ENCODE data around the gene HIPK2. TPM values are rescaled to one million over a fixed set of nuclear protein-coding genes. Genes with fewer than 3 reads are reported as not detected.
A peak's percentile ranks its signal among the peaks of the same experiment; 100 is the strongest.

The HIPK2 gene
- total RNA-seq, 2 donors from 2014 or later: 54.4 to 72.7 TPM

GRCh38 chr7:139645572-139646523 is 131.9 kb downstream of the HIPK2 start:
- no peak overlapping the region for H3K4me3 ChIP-seq
- no peaks in the 10 kb centered on the region for H3K9me3 ChIP-seq
- peak; percentile 85 for DNase-seq (ENCODE audit: low spot score)
- WGBS: 54% methylated on average over 19 of the region's 19 CpGs
- no peaks in the 10 kb centered on the region for H3K27me3 ChIP-seq (replicated peaks; ENCODE audit: insufficient read depth)
- TF ChIP-seq CTCF (IDR thresholded peaks at IDR 0.05) (peak; percentile 91 to 94 (median 93)), POLR2AphosphoS5 (IDR thresholded peaks at IDR 0.05) (peak; percentile 69), POLR2A (IDR thresholded peaks at IDR 0.05) (no peak)
- H3K27ac ChIP-seq: peak overlapping the region in 1 of 2 donors; percentile 27
- intact Hi-C loops (cut with DNase I): loop anchor here (1.0 to 2.0 kb wide), 2 partner anchors 131 to 356 kb away; partner anchors contain the start of gene HIPK2
- no peaks in the 10 kb centered on the region for H3K36me3 ChIP-seq
- peaks cover 4% of the 10 kb centered on the region for H3K4me1 ChIP-seq (replicated peaks)

GRCh38 chr7:139643951-139644585 is 133.7 kb downstream of the HIPK2 start:
- intact Hi-C loops (cut with DNase I): no loop called here
- H3K27me3 ChIP-seq (replicated peaks; ENCODE audit: insufficient read depth): no peaks in the 10 kb centered on the region
- H3K4me1 ChIP-seq (replicated peaks): peaks cover 4% of the 10 kb centered on the region
- H3K27ac ChIP-seq: no peak overlapping the region
- DNase-seq (ENCODE audit: low spot score): no peak
- 71% methylated on average over 6 of the region's 6 CpGs for WGBS
- H3K9me3 ChIP-seq: no peaks in the 10 kb centered on the region
- H3K4me3 ChIP-seq: no peak overlapping the region
- H3K36me3 ChIP-seq: no peaks in the 10 kb centered on the region
- TF ChIP-seq POLR2AphosphoS5 (IDR thresholded peaks at IDR 0.05) (no peak), CTCF (IDR thresholded peaks at IDR 0.05) (no peak)

- DNase-seq (ENCODE audit: low spot score): no peak
- intact Hi-C loops (cut with DNase I): no loop called here
- no peaks in the 10 kb centered on the region for H3K36me3 ChIP-seq
- H3K9me3 ChIP-seq: no peaks in the 10 kb centered on the region
- no peaks in the 10 kb centered on the region for H3K27me3 ChIP-seq (replicated peaks; ENCODE audit: insufficient read depth)
- H3K4me3 ChIP-seq: no peak overlapping the region
- WGBS: 88% methylated on average over 4 of the region's 4 CpGs
- no peaks in the 10 kb centered on the region for H3K4me1 ChIP-seq (replicated peaks)
- no peak for TF ChIP-seq POLR2A (IDR thresholded peaks at IDR 0.05)
- TF ChIP-seq POLR2AphosphoS5 (IDR thresholded peaks at IDR 0.05): no peak
- TF ChIP-seq CTCF (IDR thresholded peaks at IDR 0.05): no peak
- no peak overlapping the region for H3K27ac ChIP-seq
These were observed 135.5 kb downstream of the HIPK2 start for GRCh38 chr7:139642283-139642682.

GRCh38 chr7:139641337-139641992 is 136.3 kb downstream of the HIPK2 start:
- Histone ChIP-seq H3K36me3 (no peaks in the 10 kb centered on the region), H3K27ac (no peak overlapping the region), H3K9me3 (no peaks in the 10 kb centered on the region), H3K4me3 (no peak overlapping the region), H3K4me1 (replicated peaks) (no peaks in the 10 kb centered on the region), H3K27me3 (replicated peaks; ENCODE audit: insufficient read depth) (no peaks in the 10 kb centered on the region)
- TF ChIP-seq CTCF (IDR thresholded peaks at IDR 0.05) (no peak), POLR2A (IDR thresholded peaks at IDR 0.05) (no peak), POLR2AphosphoS5 (IDR thresholded peaks at IDR 0.05) (no peak)
- intact Hi-C loops (cut with DNase I): no loop called here
- no peak for DNase-seq (ENCODE audit: low spot score)
- 90% methylated on average over 14 of the region's 14 CpGs for WGBS
